T-helper 1 cell treated with Interleukin-12 subunit alpha and Interleukin-12 subunit beta and Interleukin-4 antibody, amounts not matched to agents 30 μg/mL and 1 μg/mL, for 36 hours (primary cell): ENCODE results near the gene WDR1.
A peak's percentile ranks its signal among the peaks of the same experiment; 100 is the strongest.

Source experiments
- H3K27ac Mint-ChIP-seq: one replicate; pipeline ENCODE4 v1.8.0; 2021; ENCODE audit warnings: mild to moderate bottlenecking, mixed read lengths
- H3K27me3 Mint-ChIP-seq: one replicate; pipeline ENCODE4 v1.8.0; 2021; ENCODE audit warnings: low read depth, mixed read lengths
- H3K36me3 Mint-ChIP-seq: one replicate; pipeline ENCODE4 v1.8.0; 2021; ENCODE audit warnings: low read depth, mixed read lengths
- H3K4me1 Mint-ChIP-seq: one replicate; pipeline ENCODE4 v1.8.0; 2021; ENCODE audit warnings: low read depth, mixed read lengths
- H3K4me3 Mint-ChIP-seq: one replicate; pipeline ENCODE4 v1.8.0; 2021; ENCODE audit warnings: mild to moderate bottlenecking, moderate library complexity, mixed read lengths
- H3K9me3 Mint-ChIP-seq: one replicate; pipeline ENCODE4 v1.8.0; 2021; ENCODE audit warnings: mixed read lengths

The WDR1 gene

DNA sequence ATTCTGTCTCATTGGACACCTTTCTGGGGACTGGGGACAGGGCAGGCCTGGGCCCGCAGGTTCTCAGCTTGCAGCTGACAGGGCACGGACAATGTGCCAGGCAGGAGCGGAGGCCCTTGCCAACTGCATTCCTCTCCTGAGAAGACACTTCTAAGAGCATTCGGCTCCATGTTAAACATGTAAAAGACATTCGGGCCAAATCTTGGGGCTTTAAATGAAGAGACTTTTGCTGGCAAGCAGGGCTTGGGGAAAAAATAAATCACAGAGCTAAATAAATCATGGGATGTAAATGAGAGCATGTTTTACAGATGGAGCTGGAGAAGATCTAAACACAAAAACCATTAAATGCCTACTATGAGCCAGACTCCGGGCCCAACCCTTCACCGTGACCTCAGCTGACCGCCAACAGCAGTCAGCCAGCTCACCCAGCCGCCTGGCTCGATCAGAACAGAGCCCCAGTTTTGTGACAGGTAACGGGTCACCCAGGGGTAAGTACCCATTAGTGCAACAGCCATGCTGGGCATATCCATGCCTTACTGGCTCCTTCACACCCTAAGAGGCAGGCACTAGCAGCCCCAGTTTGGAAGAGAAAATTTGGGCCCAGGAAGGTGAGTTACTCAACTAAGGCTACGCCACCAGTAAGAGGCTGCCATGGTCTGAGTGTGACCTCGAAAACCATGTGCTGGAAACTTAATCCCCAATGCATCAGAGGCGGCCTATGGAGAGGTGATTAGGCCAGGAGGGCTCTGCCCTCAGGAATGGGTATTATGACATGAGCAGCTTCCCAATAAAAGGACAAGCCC lies 14.7 kb downstream of the WDR1 start:
- Mint-ChIP-seq H3K27me3 (no peaks in the 10 kb centered on the region), H3K9me3 (no peaks in the 10 kb centered on the region), H3K27ac (peak overlapping the region; percentile 78), H3K36me3 (peaks cover 71% of the 10 kb centered on the region), H3K4me3 (peak overlapping the region; percentile 33), H3K4me1 (peaks cover 92% of the 10 kb centered on the region)

GRCh38 chr4:10100734-10101216 lies 15.8 kb downstream of the WDR1 start:
- Mint-ChIP-seq H3K9me3 (no peaks in the 10 kb centered on the region), H3K4me3 (peak overlapping the region; percentile 48), H3K27me3 (no peaks in the 10 kb centered on the region), H3K4me1 (peaks cover 92% of the 10 kb centered on the region), H3K36me3 (peaks cover 71% of the 10 kb centered on the region), H3K27ac (peak overlapping the region; percentile 79)

DNA sequence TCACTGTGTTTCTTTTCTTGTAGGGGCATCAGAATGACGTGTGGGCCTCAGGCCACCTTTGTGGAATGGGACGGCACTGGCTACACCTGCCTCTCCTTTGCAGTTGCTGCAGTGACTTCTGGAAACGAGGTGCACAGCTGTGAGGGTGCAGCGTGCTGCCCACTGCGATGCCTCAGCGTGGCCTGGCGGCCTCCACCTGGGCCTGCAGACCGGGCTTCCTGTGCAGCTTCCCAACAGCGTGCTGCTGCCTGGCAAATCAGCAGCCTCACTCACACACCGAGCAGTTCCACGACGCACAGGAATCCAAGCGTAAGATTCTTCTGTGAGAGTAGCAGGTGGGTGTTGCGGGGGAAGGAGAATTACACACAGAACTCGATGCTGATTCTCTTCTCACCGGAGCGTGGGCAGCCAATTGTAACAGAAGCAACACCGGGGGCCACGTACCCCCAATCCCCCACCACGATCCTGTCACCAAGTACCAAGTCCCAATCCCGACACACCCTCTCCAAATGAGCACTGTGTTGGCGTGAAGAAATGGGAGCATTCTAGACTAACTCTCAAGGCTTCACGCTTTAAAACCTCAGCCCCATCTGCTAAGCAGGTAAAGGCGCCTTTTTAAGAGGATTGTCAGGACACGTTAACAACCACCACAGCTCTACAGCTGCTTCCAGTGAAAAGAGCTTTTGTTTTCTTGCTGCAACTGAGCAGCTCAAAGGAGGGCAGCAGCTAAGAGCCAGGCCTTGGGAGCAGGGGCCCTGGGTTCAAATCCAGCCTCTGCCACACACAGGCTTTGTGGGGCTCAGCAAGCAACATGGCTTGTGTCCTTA lies 16.9 kb downstream of the WDR1 start:
- peaks cover 65% of the 10 kb centered on the region for H3K36me3 Mint-ChIP-seq

GRCh38 chr4:10098780-10099160 lies 17.8 kb downstream of the WDR1 start:
- H3K27ac Mint-ChIP-seq, result peak overlapping the region; percentile 79
- H3K36me3 Mint-ChIP-seq, result peaks cover 61% of the 10 kb centered on the region
- no peaks in the 10 kb centered on the region for H3K9me3 Mint-ChIP-seq
- H3K27me3 Mint-ChIP-seq, result no peaks in the 10 kb centered on the region
- H3K4me1 Mint-ChIP-seq, result peaks cover 89% of the 10 kb centered on the region
- H3K4me3 Mint-ChIP-seq, result no peak overlapping the region

More for the DNA sequence above, 16.9 kb downstream of the WDR1 start:
- H3K9me3 Mint-ChIP-seq, result no peaks in the 10 kb centered on the region
- peak overlapping the region; percentile 48 for H3K4me3 Mint-ChIP-seq
- H3K27ac Mint-ChIP-seq, result peak overlapping the region; percentile 79
- H3K4me1 Mint-ChIP-seq, result peaks cover 91% of the 10 kb centered on the region
- no peaks in the 10 kb centered on the region for H3K27me3 Mint-ChIP-seq

DNA sequence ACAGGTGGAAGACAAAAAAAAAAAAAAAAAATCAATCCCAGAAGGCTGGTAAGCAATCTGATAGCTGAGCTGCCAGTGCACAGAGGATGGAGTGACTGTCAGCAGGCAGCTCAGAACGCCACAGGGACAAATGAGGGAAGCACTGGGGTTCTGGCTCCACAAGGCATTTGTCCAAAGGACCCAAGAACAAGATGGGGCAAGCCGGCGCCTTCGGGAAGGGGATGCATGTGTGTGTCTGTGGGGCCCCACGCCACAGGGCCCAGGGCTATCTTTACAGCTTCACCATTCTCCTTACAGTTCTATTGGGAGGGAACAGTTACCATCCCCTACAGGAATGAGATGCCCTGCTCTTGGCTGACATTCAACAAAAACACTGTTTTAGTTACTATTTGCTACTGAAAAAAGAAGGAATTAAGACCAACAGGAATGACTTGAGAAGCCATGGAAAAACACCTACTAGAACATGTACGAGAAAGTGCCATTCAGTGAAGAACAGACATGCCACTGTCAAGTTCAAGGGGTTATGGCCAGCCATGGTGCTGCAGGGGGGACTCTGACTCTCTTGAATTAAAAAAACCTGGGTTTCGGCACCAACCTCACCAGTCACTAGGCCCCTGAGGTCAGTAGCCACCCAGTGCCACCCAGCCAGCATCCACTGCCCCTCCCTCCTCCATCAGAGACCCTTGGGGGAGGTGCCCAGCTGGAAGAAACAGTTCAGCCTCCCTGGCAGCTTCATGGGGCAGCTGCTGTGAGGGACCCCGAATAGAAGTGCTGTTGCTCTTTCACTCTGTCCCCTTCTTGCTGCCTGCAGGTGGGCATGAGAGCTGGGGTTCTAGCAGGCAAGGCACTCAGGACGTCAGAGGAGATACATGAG lies 18.5 kb downstream of the WDR1 start:
- no peak overlapping the region for H3K4me3 Mint-ChIP-seq

DNA sequence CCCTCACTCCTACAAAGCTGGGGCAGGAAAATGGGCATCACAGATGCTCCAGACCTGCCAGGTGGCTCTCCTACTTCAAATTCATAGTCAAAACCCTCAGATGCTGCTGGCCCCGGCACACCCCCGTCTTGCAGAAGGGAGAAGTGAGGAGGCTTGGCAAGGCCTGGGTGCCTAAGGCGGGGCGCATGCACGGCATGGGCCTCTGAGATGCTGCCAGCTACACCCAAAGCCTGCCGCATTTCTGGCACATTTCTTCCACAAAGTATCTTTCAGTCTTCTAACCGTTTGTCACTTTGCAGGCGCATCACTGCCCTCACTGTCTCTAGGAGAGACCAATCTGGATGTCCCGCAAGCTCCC lies 19.6 kb downstream of the WDR1 start:
- Mint-ChIP-seq H3K27ac (peak overlapping the region; percentile 96), H3K9me3 (no peaks in the 10 kb centered on the region), H3K4me3 (peak overlapping the region; percentile 58), H3K27me3 (no peaks in the 10 kb centered on the region), H3K4me1 (peaks cover 88% of the 10 kb centered on the region), H3K36me3 (peaks cover 62% of the 10 kb centered on the region)

More for the DNA sequence above, 18.5 kb downstream of the WDR1 start:
- Mint-ChIP-seq H3K27me3 (no peaks in the 10 kb centered on the region), H3K4me1 (peaks cover 92% of the 10 kb centered on the region), H3K36me3 (peaks cover 65% of the 10 kb centered on the region), H3K9me3 (no peaks in the 10 kb centered on the region), H3K27ac (peak overlapping the region; percentile 96)

- peak overlapping the region; percentile 58 for H3K4me3 Mint-ChIP-seq
- H3K9me3 Mint-ChIP-seq, result no peaks in the 10 kb centered on the region
- H3K36me3 Mint-ChIP-seq, result peaks cover 60% of the 10 kb centered on the region
- no peaks in the 10 kb centered on the region for H3K27me3 Mint-ChIP-seq
- H3K27ac Mint-ChIP-seq, result peak overlapping the region; percentile 96
- H3K4me1 Mint-ChIP-seq, result peaks cover 83% of the 10 kb centered on the region
These were observed 20.2 kb downstream of the WDR1 start for GRCh38 chr4:10096201-10096977.

GRCh38 chr4:10095296-10095991 lies 21.2 kb downstream of the WDR1 start:
- peaks cover 60% of the 10 kb centered on the region for H3K36me3 Mint-ChIP-seq
- peaks cover 75% of the 10 kb centered on the region for H3K4me1 Mint-ChIP-seq
- no peaks in the 10 kb centered on the region for H3K27me3 Mint-ChIP-seq
- H3K9me3 Mint-ChIP-seq, result no peaks in the 10 kb centered on the region
- H3K27ac Mint-ChIP-seq, result peak overlapping the region; percentile 96
- H3K4me3 Mint-ChIP-seq, result peak overlapping the region; percentile 7

GRCh38 chr4:10094841-10095240 lies 21.8 kb downstream of the WDR1 start:
- peak overlapping the region; percentile 71 for H3K4me3 Mint-ChIP-seq
- no peaks in the 10 kb centered on the region for H3K27me3 Mint-ChIP-seq
- H3K9me3 Mint-ChIP-seq, result no peaks in the 10 kb centered on the region
- peak overlapping the region; percentile 96 for H3K27ac Mint-ChIP-seq
- peaks cover 59% of the 10 kb centered on the region for H3K36me3 Mint-ChIP-seq
- H3K4me1 Mint-ChIP-seq, result peaks cover 69% of the 10 kb centered on the region

DNA sequence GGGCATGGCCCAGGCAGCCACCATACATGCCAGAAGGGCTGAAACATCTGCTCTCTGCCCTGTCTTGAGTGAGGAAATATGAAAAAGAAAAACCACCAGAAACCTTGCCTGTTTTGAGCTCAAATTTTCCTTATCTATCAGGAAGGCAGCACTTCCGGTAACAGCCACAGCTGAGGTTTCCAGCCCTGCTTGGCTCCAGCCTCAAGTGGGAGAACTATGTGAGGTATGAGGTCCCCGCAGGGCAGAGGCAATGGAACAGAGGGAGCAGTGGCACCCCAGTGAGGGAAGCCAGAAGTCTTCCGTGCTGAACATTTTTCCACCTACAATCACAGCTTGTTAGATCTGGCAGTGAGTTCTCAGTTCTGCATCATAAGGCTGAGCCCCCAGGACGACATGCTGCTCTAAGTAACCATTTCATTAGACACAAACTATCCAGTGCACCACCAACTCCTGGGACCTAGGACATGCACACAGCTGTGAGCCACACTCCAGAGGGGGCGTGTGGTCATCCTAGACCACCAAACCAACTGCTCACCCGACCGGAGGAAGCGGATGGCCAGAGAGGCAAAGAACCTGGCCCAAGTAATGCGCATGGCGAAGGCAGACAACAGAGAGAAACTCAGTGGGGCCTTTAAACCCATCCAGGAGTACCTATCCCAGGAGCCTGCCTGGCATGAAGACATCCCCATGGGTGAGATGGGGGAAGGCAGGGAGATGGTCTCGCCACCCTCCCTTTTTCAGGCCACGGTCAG lies 22.6 kb downstream of the WDR1 start:
- H3K4me3 Mint-ChIP-seq, result peak overlapping the region; percentile 71
- peaks cover 57% of the 10 kb centered on the region for H3K36me3 Mint-ChIP-seq
- H3K9me3 Mint-ChIP-seq, result no peaks in the 10 kb centered on the region
- H3K27me3 Mint-ChIP-seq, result no peaks in the 10 kb centered on the region
- H3K4me1 Mint-ChIP-seq, result peaks cover 60% of the 10 kb centered on the region
- peak overlapping the region; percentile 88 for H3K27ac Mint-ChIP-seq

DNA sequence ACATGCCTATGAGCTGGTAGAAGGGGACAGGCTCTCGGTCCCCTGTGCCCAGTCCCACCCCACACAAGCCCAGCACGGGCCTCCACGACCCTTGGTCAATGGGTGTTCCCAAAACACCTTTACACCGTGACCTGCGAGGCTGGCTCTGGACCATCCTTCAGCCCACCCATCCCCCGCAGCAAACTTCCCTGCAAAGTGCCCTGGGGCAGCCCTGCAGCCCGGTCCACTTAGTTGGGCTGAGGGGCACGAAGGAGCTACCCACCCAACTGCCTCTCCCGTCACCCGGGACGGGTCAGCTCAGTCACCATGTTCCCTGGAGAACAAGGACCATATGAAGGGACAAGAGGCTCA lies 23.4 kb downstream of the WDR1 start:
- peak overlapping the region; percentile 71 for H3K4me3 Mint-ChIP-seq
- no peaks in the 10 kb centered on the region for H3K27me3 Mint-ChIP-seq
- no peaks in the 10 kb centered on the region for H3K9me3 Mint-ChIP-seq
- peaks cover 52% of the 10 kb centered on the region for H3K36me3 Mint-ChIP-seq
- H3K4me1 Mint-ChIP-seq, result peaks cover 54% of the 10 kb centered on the region
- peak overlapping the region; percentile 88 for H3K27ac Mint-ChIP-seq

DNA sequence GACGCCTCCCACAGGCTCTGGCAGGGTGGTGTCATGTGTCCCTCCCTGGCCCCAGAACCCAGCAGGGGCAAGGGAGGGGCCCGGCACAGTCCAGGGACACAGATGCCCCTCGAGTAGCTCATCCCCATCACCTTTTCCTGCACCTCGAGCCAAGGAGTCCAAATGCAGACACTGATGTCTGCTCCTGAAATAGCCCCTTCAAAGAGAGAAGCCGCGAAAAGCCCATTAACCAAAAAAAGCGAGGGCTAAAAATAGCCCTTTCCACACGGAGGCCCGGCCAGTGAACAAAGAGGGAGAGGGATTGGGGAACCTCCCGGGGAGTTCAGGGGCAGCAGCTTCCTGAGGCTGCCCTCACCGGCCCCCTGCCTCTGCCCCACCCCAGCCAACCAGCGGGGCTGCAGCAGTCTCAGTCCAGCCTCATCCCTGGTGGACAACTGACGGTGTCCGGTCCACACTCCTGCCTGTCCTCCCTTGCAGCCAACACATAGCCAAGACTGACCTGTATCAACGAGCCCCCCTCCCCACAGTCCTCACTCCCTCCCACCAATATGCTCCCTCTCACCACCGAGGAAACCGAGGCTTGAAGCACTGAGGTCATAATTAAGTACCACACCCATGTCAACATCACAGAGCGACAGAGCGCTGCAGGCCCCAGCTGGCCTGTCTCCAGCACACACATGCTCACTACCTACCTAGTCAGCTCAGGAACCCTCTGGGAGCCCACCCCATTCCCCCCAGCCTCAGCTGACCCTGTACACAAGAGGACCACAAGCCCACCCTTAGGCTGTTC lies 23.9 kb downstream of the WDR1 start:
- Mint-ChIP-seq H3K27me3 (no peaks in the 10 kb centered on the region), H3K4me1 (peaks cover 50% of the 10 kb centered on the region), H3K36me3 (peaks cover 54% of the 10 kb centered on the region), H3K9me3 (no peaks in the 10 kb centered on the region), H3K27ac (peak overlapping the region; percentile 88), H3K4me3 (peak overlapping the region; percentile 42)
